ENCODE data around the gene VPS37B. TPM values are rescaled to one million over a fixed set of nuclear protein-coding genes. Genes with fewer than 3 reads are reported as not detected.
"Not testable (repeated sequence)": the region's sequence is repeated elsewhere in the genome, so short reads cannot be mapped to it uniquely, and the experiment has no call there.

VPS37B gene
- total RNA-seq = 10 to 100 TPM; 13.5 to 20.2 (median 17.3) TPM
- 10 to 100 TPM; 27.4 to 30.1 TPM for polyA plus RNA-seq

- Histone ChIP-seq H3K27me3 (no peaks in the 10 kb centered on the region), H3K9me3 (no peaks in the 10 kb centered on the region), H3K27ac (peak within 1 kb of the TSS; percentile 74 to 96 (median 80)), H3K4me3 (peak within 1 kb of the TSS; percentile 51 to 81 (median 72)), H3K4me1 (peaks cover 23 to 36% (median 31%) of the 10 kb centered on the region in 3 donors), H3K36me3 (no peaks in the 10 kb centered on the region)
- 7% methylated on average over 81 of the region's 81 CpGs for WGBS, 2 donors
- DNase-seq (peak; percentile 72 to 95 (median 88)), ATAC-seq (peak; percentile 75 to 85 (median 80)), FAIRE-seq (no peak)
- intact Hi-C loops (cut with DNase I) = no loop called here
- TF ChIP-seq CTCF (IDR thresholded peaks at IDR 0.05) = no peak
Observed at GRCh38 chr12:122895704-122896636, at the start of gene VPS37B. VPS37B (minus strand) TSS chr12:122896124; CDS start chr12:122896062, 62 bp downstream.

- Histone ChIP-seq H3K9me3 (no peaks in the 10 kb centered on the region), H3K36me3 (no peaks in the 10 kb centered on the region), H3K27ac (peak overlapping the region in 3 of 4 donors; percentile 26 to 70 (median 57)), H3K27me3 (no peaks in the 10 kb centered on the region), H3K4me3 (no peak overlapping the region), H3K4me1 (no peaks in the 10 kb centered on the region)
- DNase-seq (peak in 5 of 6 donors; percentile 47 to 83 (median 65)), FAIRE-seq (no peak), ATAC-seq (peak; percentile 67 to 84 (median 76))
- WGBS, 2 donors = 70 to 76% methylated on average over 14 of the region's 14 CpGs
- no peak for TF ChIP-seq CTCF (IDR thresholded peaks at IDR 0.05)
- intact Hi-C loops (cut with DNase I) = no loop called here
Observed at GRCh38 chr12:122944605-122945592, 49.0 kb upstream of the VPS37B start.

GRCh38 chr12:122943196-122943595 lies 47.3 kb upstream of the VPS37B start:
- intact Hi-C loops (cut with DNase I) = no loop called here
- H3K4me1 ChIP-seq = no peaks in the 10 kb centered on the region
- ATAC-seq = no peak
- H3K4me3 ChIP-seq = no peak overlapping the region
- no peak for FAIRE-seq
- no peaks in the 10 kb centered on the region for H3K27me3 ChIP-seq
- peak overlapping the region in 1 of 4 donors; percentile 70 for H3K27ac ChIP-seq
- no peaks in the 10 kb centered on the region for H3K36me3 ChIP-seq
- no peak for DNase-seq
- 83 to 85% methylated on average over 13 of the region's 13 CpGs for WGBS, 2 donors
- no peak for TF ChIP-seq CTCF (IDR thresholded peaks at IDR 0.05)
- no peaks in the 10 kb centered on the region for H3K9me3 ChIP-seq

GRCh38 chr12:122942637-122943036 lies 46.7 kb upstream of the VPS37B start:
- intact Hi-C loops (cut with DNase I) = no loop called here
- Histone ChIP-seq H3K36me3 (no peaks in the 10 kb centered on the region), H3K4me1 (no peaks in the 10 kb centered on the region), H3K27me3 (no peaks in the 10 kb centered on the region), H3K4me3 (no peak overlapping the region), H3K9me3 (no peaks in the 10 kb centered on the region), H3K27ac (no peak overlapping the region)
- no peak for FAIRE-seq
- no peak for DNase-seq
- TF ChIP-seq CTCF (IDR thresholded peaks at IDR 0.05) = no peak
- WGBS, 2 donors = 93 to 95% methylated on average over 2 of the region's 2 CpGs
- ATAC-seq = no peak

- 89 to 90% methylated on average over 5 of the region's 5 CpGs for WGBS, 2 donors
- intact Hi-C loops (cut with DNase I); H3K27me3 ChIP-seq; ATAC-seq; H3K4me3 ChIP-seq; H3K4me1 ChIP-seq; H3K9me3 ChIP-seq; H3K27ac ChIP-seq; DNase-seq; FAIRE-seq; H3K36me3 ChIP-seq: not testable (repeated sequence)
Observed at GRCh38 chr12:122941351-122941750, 45.4 kb upstream of the VPS37B start.

Data from pancreas (tissue), 10 donors.